GM19099 (cell line): ENCODE results near the gene STXBP5.

Experiments
- POLR2A ChIP-seq: IDR thresholded peaks from 3 replicates; pipeline ENCODE4 v1.6.1; 2011; ENCODE audit warnings: low read depth; ENCODE audit not compliant: insufficient read length; ENCODE audit errors: extremely low read depth

The STXBP5 gene

GRCh38 chr6:147214248-147215227 lies 10.3 kb downstream of the STXBP5 start:
- TF ChIP-seq POLR2A: no peak

DNA sequence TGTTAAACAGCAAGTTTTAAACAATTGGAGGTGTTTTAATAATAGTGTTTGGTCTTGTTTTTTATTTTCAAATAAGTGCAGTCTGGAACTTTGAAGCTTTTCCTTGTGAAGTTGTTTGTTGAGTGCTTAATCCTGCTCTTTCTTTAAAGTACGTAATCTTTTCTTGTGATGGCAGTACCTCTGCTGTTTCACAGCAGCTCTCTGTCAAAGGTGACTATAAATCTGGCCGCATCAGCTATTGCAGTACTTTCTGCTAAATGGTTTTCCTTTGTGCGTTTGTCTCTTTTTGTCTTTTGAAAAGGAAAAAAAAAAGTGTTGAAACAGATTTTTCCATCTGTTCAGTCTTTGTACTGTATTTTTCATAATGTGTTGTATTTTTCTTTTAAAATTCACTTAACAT lies 12.7 kb downstream of the STXBP5 start:
- TF ChIP-seq POLR2A: no peak

DNA sequence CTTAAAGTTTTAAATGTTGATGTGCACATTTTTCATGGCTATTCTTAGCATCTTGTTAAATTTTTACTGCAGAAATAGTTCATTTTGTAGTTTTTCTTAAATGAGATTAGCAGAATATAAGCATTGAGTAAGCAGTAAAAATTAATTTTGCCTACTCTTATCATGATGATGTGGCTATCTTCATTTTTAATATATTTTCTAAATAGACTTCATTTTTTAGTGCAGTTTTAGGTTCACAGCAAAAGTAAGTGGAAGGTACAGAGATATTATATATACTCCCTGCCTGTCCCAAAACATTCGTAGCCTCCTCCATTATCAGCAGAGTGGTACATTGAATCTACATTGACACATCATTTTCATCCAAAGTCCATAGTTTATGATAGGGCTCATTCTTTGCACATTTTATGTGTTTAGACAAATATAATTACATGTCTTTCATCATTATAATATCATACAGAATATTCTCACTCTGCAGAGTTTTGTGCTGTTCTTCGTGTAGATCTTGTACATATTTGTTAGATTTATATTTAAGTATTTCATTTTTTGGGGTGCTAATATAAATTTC lies 13.7 kb downstream of the STXBP5 start:
- no peak for TF ChIP-seq POLR2A

DNA sequence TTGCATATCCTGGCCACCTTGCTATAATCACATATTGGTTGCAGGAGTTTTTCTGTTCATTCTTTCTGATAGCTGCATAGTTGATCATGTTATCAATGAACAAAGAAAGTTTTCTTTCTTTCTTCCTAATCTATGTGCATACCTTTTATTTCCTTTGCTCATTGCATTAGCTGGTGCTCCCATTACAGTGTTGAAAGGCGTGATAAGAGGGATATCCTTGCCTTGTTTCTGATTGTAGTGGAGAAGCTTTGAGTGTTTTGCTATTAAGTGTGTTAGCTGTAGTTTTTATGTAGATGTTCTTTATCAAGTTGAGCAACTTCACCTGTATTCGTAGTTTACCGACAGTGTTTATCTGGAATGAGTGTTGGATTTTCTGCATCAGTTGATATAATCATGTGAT lies 14.6 kb downstream of the STXBP5 start:
- TF ChIP-seq POLR2A: no peak

DNA sequence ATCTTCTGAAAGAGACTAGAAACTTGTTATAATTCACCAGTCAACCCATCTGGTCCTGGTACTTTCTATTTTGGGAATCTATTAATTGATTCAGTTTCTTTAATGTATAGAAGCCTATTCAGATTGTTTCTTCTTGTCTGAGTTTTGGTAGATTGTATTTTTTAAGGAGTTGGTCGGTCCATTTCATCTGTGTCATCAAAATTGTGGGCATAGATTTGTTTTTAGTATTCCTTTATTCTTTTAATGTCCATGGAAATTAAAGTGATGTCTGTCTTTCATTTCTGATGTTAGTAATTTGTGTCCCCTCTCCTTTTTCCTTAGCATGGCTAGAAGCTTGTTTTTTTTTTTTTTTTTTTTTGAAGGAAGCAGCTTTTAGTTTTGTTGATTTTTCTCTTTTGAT lies 15.2 kb downstream of the STXBP5 start:
- no peak for TF ChIP-seq POLR2A

- TF ChIP-seq POLR2A: no peak
Measured at GRCh38 chr6:147220345-147220744, 16.1 kb downstream of the STXBP5 start.

GRCh38 chr6:147221739-147222138 lies 17.5 kb downstream of the STXBP5 start:
- TF ChIP-seq POLR2A: no peak

DNA sequence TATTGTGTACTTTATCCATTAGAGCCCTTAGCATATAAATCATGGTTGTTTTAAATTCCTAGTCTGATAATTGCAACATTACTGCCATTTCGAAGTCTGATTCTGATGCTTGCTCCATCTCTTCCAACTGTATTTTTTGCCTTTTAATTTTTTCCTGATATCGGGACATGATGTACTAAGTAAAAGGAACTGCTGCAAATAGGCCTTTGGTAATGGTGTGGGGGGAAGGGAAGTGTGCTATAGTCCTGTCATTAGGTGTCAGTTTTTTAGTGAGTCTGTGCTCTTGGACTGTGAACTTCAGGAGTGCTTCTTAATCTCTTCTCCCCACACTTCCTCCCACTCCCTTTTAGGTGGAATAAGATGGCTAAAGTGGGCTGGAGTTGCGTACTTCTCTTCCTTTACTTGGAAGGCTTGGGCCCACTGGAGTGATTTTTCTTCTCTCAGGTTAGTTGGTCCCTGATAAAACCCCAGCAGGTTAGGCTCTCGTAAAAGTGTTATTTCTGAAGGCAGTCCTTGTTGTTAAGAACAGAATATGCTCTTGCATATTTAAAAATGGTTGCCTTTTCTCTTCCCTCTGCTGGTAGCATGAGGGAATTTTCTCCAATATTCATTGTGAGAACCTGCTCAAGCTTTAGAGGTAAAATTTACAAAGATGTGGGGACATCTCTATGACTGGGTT lies 18.1 kb downstream of the STXBP5 start:
- no peak for TF ChIP-seq POLR2A

DNA sequence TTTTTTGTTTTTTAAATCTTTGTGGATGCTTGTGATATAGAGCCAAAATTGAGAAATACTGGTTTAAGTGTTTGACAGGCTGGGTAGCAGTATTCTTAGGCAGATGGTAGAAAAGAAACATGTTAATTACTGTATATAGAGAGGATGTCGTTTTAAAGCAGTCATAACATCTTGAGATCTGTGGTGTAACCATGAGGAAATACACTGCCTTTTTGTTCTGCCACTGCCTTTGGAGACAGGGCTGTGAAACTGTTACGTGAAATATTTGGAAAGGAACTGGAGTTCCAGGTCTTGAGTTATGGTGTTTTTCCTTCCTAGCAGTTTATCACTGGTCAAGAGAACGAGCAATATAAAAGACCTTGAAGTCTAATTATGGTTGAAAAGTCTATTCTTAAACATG lies 19.5 kb downstream of the STXBP5 start:
- no peak for TF ChIP-seq POLR2A

- no peak for TF ChIP-seq POLR2A
Measured at GRCh38 chr6:147226163-147226724, 22.0 kb downstream of the STXBP5 start.

DNA sequence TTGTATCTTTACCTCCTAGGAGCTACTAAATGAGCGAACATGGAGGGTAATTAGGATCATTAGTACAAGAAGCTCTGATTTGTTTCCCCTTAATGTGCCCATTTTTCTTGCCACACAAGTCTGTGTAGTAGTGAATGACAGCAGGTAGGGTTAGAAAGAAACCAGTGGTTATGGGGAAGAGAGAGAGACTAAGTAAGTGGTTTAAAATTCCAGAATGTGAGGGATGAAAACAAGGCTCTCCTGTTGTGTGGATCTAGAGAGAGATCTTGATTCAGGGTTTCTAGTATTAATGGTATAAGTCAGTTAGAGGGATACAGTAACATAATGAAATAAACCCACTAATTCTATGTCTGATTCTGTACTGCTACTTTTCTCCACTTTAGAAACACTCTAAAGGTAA lies 22.7 kb downstream of the STXBP5 start:
- TF ChIP-seq POLR2A: no peak

DNA sequence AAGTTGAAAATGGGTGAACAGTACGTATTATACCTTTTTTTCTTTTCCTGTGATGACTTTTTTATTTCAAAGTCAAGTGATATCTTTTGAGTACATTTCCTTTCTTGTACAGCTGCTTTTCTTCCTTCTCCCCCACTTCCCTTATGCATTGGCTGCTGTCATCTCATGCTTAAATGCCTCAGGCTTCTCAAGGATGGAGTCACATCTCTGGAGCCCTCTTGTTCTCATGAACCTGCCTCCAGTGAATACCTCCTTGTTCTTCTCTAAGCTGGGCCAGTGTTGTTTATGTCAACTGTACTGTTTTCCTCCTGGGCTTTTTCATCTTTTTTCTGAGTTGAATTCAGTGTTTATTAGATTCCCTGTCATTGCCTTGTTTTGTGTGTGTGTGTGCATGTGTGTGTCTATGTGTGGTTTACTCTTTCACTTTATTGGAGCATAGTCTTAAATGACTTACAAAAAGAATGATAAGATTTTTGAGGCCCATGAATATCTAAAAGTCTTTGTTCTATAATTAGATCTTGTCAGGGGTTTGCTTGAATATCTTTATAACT lies 23.6 kb downstream of the STXBP5 start:
- no peak for TF ChIP-seq POLR2A

- TF ChIP-seq POLR2A: no peak
Measured at GRCh38 chr6:147231589-147231988, 27.4 kb downstream of the STXBP5 start.

GRCh38 chr6:147234685-147235084 lies 30.5 kb downstream of the STXBP5 start:
- no peak for TF ChIP-seq POLR2A

- no peak for TF ChIP-seq POLR2A
Measured at GRCh38 chr6:147238164-147238563, 33.9 kb downstream of the STXBP5 start.
